ENCODE measurements around the gene TSPOAP1.

TSPOAP1 gene

DNA sequence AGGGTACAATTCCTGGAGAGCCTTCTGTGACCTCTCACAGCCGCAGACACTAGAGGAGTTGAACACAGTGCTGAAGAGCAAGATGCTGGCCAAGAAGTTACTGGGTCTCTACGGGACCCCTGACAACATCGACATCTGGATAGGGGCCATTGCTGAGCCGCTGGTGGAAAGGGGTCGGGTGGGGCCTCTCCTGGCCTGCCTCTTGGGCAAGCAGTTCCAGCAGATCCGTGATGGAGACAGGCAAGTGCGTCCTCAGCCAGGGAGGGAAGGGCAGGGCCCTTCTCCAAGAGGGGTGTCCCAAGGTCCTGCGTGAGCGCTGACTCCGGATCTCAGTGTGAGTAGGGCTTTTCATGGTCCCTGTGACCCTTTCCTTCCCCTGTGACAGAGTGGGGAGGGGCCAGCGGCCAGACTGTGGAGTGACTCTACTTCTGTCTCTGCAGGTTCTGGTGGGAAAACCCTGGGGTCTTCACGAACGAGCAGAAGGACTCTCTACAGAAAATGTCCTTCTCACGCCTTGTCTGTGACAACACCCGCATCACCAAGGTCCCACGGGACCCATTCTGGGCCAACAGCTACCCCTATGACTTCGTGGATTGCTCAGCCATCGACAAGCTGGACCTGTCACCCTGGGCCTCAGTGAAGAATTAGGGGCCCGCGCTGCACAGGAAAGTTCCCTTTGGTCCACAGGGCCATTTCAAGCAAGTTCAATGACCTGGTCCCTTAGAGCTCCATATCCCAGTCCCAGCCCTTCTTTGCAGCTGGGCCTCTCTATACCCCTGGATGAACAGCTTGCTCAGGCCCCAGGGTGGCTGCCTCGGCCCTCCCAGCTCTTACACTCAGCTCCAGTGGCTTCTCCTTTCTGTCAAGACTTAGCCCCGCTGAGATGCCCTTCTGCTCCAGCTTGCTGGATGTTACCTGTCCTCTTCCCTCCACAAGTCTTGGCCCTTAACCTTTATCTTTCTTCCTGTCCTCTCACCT is 61.0 kb downstream of the TSPOAP1 start:
- no peak for FAIRE-seq

DNA sequence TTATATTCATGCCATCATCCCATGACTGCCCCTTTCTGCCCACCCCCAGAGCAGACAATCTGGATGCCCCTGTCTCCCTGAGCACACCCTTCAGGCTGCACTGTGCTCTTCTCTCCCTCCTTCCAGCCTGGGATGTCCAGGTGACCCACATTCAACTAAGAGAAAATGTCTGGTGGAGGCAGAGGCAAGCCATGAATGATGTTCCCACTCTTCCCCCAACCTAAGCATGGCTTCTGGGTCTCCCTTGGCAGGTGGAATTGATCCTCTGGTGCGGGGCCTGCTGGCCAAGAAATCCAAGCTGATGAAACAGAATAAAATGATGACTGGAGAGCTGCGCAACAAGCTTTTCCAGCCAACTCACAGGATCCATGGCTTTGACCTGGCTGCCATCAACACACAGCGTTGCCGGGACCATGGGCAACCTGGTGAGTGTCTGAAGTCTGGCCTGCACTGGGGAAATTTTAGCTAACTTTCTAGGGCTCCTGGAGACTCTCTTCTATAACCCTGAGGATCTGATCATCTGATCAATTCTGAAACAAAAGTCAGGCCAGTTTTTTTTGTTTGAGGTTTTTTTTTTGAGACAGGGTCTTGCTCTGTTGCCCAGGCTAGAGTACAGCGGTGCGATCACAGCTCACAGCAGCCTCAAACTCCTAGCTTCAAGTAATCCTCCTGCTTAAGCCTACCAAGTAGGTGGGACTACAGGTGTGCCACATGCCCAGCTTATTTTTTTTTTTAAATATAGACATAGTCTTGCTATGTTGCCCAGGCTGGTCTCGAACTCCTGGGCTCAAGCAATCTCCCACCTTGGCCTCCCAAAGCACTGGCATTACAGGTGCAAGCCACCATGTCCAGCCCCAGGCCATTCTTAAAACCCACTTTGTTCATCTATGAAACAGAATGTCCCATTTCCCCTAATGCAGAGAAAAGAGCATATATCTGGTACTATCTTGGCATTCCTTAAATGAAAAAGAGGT is 62.4 kb downstream of the TSPOAP1 start:
- DNase-seq (ENCODE audit: insufficient read length, low spot score) (no peak), FAIRE-seq (no peak)

More for the DNA sequence above, 61.0 kb downstream of the TSPOAP1 start:
- DNase-seq (ENCODE audit: insufficient read length, low spot score), result no peak

DNA sequence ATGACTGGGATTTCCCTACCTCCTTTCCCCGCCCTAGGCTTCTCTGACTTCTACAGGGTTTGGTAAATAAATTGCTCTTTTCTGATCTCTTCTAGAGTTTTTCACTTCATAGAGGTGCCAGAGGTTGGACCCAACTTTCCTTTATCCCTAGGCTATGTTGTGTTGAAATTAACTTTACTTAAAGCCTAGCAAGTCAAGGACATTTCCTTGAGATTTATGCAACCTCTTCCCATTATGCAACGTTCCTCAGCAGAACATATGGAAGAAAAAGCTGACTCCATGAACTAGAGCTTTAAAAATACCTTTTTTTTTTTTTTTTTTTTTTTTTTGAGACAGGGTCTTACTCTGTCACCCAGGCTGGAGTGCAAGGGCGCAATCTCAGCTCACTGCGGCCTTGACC is 63.3 kb downstream of the TSPOAP1 start:
- FAIRE-seq (no peak), DNase-seq (ENCODE audit: insufficient read length, low spot score) (no peak)

DNA sequence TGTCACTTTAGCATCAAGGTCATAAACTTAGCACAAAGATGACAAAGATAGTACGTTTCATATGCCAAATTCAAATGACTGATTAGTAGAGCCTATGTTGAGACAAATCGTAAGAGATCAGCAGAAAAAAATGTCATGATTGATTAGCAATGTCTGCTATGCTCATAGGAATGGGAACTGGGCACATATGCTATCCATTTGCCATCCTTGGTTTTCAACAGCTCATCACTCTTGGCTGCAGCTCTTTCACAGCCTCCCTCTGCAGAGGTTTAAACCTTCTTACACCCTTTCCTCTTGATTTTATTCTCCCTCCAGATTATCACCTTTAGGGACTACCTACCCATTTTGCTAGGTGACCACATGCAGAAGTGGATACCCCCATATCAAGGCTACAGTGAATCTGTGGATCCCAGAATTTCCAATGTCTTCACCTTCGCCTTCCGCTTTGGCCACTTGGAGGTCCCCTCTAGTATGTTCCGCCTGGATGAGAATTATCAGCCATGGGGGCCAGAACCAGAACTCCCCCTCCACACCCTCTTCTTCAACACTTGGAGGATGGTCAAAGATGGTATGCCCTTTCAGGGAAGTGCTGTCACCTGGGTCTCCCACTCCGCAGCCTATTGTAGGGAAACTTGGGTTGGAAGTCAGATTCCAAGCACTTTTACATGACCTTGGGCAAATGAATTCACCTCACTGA is 64.0 kb downstream of the TSPOAP1 start:
- FAIRE-seq (no peak), DNase-seq (ENCODE audit: insufficient read length, low spot score) (no peak)

DNA sequence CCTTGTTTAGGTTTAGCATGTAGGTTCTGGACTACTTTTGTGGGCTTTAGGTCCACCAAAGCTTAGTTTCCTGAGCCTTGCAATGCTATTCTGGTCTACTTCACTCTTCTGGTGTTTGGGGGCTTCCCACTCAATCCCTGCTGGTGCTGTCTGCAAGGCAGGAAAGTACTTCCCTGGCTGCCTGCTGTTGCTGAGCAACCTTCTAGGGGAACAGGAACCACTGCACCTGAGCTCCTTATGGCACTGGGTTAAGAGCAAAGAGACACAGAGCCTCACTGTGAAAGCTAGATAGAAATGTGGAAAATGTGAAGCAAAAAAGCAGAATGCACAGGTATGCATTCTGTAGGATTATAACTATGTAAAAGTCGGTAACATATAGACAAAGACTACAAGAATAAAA is 64.8 kb downstream of the TSPOAP1 start:
- DNase-seq (ENCODE audit: insufficient read length, low spot score) (no peak), FAIRE-seq (no peak)

DNA sequence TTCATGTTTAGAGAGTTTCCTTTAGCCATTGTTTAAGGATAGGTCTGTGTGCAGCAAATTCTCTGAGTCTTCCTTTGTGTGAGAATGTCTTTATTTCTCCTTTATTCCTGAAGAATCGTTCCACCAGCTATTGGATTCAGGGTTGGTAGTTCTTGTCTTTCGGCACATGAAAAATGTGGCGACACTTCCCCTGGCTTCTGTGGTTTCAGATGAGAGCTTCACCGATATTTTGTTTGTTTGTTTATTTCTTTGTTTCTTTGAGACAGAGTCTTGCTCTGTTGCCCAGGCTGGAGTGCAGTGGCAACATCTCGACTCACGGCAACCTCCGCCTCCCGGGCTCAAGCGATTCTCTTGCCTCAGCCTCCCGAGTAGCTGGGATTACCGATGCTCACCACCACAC is 66.4 kb downstream of the TSPOAP1 start:
- DNase-seq (ENCODE audit: insufficient read length, low spot score) (no peak), FAIRE-seq (no peak)

DNA sequence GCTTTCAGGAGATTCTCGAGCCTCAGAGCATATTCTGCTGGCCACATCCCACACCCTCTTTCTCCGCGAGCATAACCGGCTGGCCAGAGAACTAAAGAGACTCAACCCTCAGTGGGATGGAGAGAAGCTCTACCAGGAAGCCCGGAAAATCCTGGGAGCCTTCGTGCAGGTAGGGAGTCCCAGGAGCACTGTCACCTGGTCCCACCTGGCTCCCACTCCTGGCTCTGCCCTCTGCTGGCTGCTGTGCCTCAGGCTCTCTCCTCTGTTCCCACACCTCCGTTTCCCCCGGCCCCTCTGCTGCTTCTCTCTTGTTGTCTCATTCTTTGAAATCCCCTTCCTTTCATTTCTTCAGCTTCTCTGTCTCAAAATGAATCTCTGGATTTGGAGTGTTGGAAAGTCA is 73.8 kb downstream of the TSPOAP1 start:
- no peak for DNase-seq (ENCODE audit: insufficient read length, low spot score)
- FAIRE-seq, result no peak

DNA sequence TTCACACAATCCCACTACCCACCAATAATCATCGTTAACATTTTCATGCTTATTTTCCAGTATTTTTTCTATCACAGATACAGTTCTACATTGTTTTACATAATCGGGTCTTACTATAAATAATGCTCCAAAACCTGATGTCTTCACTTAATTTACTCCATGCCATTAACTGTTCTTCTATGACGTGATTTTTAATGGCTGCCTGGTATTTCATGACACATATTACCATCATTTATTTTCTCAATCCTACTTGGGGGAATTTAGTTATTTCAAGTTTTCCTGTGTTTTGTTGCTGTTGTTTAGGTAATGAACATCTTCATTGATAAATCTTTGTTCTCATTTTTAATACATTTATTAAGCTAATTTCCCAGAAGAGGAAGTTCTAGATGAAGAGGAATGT is 75.5 kb downstream of the TSPOAP1 start:
- no peak for DNase-seq (ENCODE audit: insufficient read length, low spot score)
- FAIRE-seq, result no peak

DNA sequence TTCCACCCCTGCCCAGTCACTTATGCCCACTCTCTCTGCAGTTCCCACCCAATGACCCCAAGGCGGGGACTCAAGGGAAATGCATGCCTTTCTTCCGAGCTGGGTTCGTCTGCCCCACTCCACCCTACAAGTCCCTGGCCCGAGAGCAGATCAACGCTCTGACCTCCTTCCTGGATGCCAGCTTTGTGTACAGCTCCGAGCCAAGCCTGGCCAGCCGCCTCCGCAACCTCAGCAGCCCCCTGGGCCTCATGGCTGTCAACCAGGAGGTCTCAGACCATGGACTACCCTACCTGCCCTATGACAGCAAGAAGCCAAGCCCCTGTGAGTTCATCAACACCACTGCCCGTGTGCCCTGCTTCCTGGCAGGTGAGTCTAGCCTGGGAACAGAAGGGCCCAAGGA is 76.5 kb downstream of the TSPOAP1 start:
- FAIRE-seq, result no peak
- no peak for DNase-seq (ENCODE audit: insufficient read length, low spot score)
